ENCODE measurements around the gene CCDC152. TPM values are rescaled to one million over a fixed set of nuclear protein-coding genes. Genes with fewer than 3 reads are reported as not detected.
"Not testable (repeated sequence)": the region's sequence is repeated elsewhere in the genome, so short reads cannot be mapped to it uniquely, and the experiment has no call there.

Gene CCDC152
- polyA plus RNA-seq (ENCODE audit: insufficient read length), result 16.1 TPM
- long read RNA-seq, donor 1, partial matches to known transcripts, result 297 of 309 reads
- long read RNA-seq, donor 1, other reads (novel, unspliced or antisense), result 11 of 309 reads
- long read RNA-seq, donor 2, partial matches to known transcripts, result 353 of 372 reads
- long read RNA-seq, donor 2, other reads (novel, unspliced or antisense), result 16 of 372 reads
- long read RNA-seq, donor 3, partial matches to known transcripts, result 100 of 202 reads
- long read RNA-seq, donor 3, other reads (novel, unspliced or antisense), result 99 of 202 reads
- long read RNA-seq, donor 4, partial matches to known transcripts, result 60 of 91 reads
- long read RNA-seq, donor 4, other reads (novel, unspliced or antisense), result 31 of 91 reads
- long read RNA-seq, donor 5, partial matches to known transcripts, result 587 of 634 reads
- long read RNA-seq, donor 5, other reads (novel, unspliced or antisense), result 43 of 634 reads
- long read RNA-seq, donor 6, partial matches to known transcripts, result 1,042 of 1,043 reads
- long read RNA-seq, donor 6, other reads (novel, unspliced or antisense), result 0 of 1,043 reads
- long read RNA-seq, donor 7, partial matches to known transcripts, result 522 of 545 reads
- long read RNA-seq, donor 7, other reads (novel, unspliced or antisense), result 21 of 545 reads
- long read RNA-seq, donor 8, result 0 reads

- DNase-seq, result peak; percentile 21
Measured at GRCh38 chr5:42756606-42757601, at the start of gene CCDC152. Gene CCDC152, plus strand, starts transcription at chr5:42756818. Its CDS starts 2,304 bp downstream, at chr5:42759122.

DNA sequence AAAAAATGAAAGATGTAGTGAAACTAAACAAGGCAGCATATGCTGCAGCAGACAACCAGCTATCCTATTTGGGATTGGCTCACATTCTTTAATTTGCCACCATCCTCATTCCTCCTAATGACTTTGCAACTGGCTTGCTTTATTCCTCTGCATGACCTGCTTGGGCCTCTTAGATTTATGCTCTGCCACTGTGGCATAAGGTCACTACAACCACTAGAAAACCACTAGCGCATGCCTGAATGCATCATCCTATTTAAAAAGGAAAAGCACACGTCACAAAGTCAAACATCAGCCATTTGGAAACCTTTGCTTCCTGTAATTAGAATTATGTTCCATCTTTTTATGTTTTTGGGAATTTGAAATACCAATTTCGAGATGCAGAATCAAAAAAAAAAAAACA, 40.8 kb upstream of the CCDC152 start:
- peak; percentile 6 for DNase-seq

GRCh38 chr5:42718591-42718990, 38.0 kb upstream of the CCDC152 start:
- DNase-seq, result no peak

GRCh38 chr5:42719034-42719433, 37.6 kb upstream of the CCDC152 start:
- no peak for DNase-seq

DNA sequence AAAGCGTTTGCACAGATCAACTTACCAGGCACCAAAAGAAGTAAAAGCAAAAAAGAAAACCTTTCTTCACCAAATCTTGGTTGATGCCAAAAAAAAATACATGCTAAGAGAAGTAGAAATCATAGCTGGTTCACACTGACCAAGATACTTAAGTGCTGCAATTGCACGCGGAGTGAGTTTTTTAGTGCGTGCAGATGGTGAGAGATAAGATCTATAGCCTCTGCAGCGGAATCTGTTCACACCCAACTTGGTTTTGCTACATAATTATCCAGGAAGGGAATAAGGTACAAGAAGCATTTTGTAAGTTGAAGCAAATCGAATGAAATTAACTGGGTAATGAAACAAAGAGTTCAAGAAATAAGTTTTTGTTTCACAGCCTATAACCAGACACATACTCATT, 36.4 kb upstream of the CCDC152 start:
- no peak for DNase-seq

- DNase-seq, result no peak
Measured at GRCh38 chr5:42721484-42721883, 35.1 kb upstream of the CCDC152 start.

GRCh38 chr5:42734531-42735058, 22.0 kb upstream of the CCDC152 start:
- DNase-seq, result not testable (repeated sequence)

DNA sequence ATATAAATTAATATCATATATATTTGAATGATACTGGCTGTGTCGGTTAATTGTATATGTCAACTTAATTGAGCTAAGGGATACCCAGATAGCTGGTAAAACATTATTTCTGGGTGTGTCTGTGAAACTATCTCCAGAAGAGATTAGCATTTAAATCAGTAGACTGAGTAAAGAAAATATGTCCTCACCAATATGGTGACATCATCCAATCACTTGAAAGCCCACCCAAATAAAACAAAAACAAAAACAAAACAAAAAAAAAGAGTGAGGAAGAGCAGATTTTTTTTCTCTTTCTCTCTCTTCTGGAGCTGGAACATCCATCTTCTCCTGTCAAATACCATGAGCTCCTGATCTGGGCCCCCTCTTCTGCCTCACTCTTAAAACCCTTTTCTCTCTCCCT, 15.7 kb upstream of the CCDC152 start:
- no peak for DNase-seq

GRCh38 chr5:42745426-42745825, 11.2 kb upstream of the CCDC152 start:
- DNase-seq, result no peak

DNA sequence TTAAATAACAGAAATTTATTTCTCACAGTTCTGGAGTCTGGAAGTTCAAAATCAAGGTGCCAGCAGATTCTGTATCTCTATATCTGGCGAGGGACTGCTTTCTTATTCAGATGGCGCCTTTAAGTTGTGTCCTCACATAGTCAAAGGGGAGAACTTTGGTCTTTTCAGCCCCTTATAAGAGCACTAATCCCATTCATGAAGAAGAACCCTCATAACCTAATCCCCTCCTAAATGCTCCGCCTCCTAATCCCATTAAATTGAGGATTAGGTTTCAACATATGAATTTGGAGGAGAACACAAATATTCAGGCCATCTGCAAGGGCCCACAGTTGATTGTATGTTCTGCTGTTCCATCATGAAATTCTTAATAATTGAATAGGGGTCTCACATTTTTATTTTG, 10.8 kb upstream of the CCDC152 start:
- DNase-seq, result no peak

GRCh38 chr5:42749020-42749419, 7.6 kb upstream of the CCDC152 start:
- DNase-seq, result no peak

- DNase-seq, result no peak
Measured at GRCh38 chr5:42750507-42750906, 6.1 kb upstream of the CCDC152 start.

GRCh38 chr5:42751044-42751443, 5.6 kb upstream of the CCDC152 start:
- DNase-seq, result no peak

DNA sequence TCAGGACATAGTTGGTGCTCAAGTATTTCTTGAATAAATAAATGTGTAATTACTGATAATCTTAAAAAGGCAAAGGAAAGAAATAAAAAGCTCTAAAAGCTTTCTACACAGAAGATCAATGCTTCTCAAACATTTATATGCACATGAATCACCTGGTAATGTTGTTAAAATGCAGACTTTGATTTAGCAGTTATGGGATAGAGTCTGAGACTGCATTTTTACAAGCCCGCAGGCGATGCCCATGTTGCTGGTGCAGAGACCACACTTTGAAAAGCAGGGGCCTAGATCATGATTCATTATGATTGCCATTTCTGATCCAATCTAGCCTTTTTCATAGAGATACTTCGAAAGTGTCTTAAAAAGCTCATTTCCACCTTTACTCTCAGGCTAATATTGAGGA, 3.5 kb upstream of the CCDC152 start:
- no peak for DNase-seq

DNA sequence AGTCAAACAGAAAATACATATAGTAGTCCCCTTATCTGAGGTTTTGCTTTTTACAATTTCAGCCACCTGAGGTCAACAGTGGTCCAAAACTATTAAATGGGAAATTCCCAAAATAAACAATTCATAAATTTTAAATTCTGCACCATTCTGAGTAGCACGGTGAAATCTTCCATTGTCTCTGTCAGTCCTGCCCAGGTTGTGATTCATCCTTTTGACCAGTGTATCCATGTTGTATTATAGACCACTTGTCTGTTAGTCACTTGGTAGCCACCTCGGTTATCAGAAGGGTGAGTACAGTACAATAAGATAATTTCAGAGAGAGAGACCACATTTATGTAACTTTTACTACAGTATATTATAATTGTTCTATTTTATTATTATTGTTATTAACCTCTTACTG, 2.8 kb downstream of the CCDC152 start:
- no peak for DNase-seq

DNA sequence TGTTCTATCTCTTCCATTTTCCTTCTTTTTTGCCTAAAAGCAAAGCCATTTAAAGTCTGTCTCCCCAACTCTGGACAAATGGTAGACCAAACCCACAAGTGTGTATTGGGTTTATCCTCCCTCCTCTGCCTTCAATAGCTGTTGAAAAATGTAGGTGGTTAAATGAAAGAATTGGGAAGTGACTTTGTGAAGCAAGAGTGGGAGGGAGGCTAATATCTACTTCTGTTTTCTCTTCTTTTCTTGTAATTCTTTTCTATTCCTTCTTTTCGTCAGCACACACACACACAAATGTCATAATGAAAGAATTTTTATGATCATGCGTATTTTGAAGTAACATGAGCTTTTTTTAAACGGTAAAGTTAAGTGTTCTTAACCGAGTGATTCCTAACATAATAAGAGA, 3.8 kb downstream of the CCDC152 start:
- DNase-seq, result no peak

GRCh38 chr5:42761791-42762190, 5.2 kb downstream of the CCDC152 start:
- no peak for DNase-seq

- peak; percentile 31 for DNase-seq
Measured at GRCh38 chr5:42767491-42768105, 11.0 kb downstream of the CCDC152 start.

- no peak for DNase-seq
Measured at GRCh38 chr5:42768106-42768504, 11.5 kb downstream of the CCDC152 start.

DNA sequence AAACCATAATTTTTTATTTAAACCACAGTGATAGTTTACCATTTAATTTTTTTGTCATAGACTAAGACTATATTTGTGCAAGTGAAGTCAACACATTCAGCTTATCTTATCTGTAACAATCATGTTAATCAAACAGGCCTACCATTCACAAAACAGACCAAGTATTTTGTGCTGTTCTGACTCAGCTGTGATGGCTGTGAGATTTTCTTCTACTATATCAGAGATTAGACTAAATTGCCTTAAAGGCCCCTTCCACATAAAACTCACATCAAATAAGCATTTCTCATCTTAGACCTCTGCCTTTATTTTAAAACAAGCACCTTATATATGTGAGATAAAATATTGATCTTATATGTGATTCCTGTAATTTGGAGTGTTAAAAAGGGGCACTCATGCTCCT, 13.4 kb downstream of the CCDC152 start:
- DNase-seq, result no peak

- no peak for DNase-seq
Measured at GRCh38 chr5:42772265-42772993, 15.8 kb downstream of the CCDC152 start.
